AG04449 (cell line): ENCODE results near the gene ATP8A2.

Experiments
- CTCF ChIA-PET: fragments of 350-600 bp; formaldehyde crosslinking; extraction: SDS; loops from one replicate; lab custom pipeline; 2021; ENCODE audit warnings: antibody characterized with exemption; lab: Yijun Ruan, JAX
- POLR2A ChIA-PET: fragments of 400-600, 350-600 bp; formaldehyde crosslinking; extraction: SDS; loops from one replicate; lab custom pipeline; 2020; ENCODE audit warnings: antibody characterized with exemption, inconsistent platforms; lab: Yijun Ruan, JAX
- DNase-seq: peaks from one replicate; pipeline ENCODE4 v3.0.0-alpha.2; 2010; ENCODE audit warnings: low read depth, low spot score
- H3K4me3 ChIP-seq: 2 replicates; pipeline ENCODE4 v1.5.1; 2011; ENCODE audit warnings: low read depth, mild to moderate bottlenecking, control low read depth, low read length
- TF ChIP-seq, protein P1 (sequence below): IDR thresholded peaks from one replicate; pipeline ENCODE4 v1.5.1; 2011; ENCODE audit warnings: mild to moderate bottlenecking, moderate library complexity, low read length, control low read depth, inconsistent platforms; ENCODE audit not compliant: insufficient read depth; ENCODE audit errors: missing control alignments

ATP8A2 gene

GRCh38 chr13:25683056-25683455 is 311.3 kb downstream of the ATP8A2 start:
- DNase-seq: no peak
- H3K4me3 ChIP-seq: no peak overlapping the region
- ChIA-PET POLR2A (no interaction called here), CTCF (no interaction called here)
- TF ChIP-seq, protein P1, sequence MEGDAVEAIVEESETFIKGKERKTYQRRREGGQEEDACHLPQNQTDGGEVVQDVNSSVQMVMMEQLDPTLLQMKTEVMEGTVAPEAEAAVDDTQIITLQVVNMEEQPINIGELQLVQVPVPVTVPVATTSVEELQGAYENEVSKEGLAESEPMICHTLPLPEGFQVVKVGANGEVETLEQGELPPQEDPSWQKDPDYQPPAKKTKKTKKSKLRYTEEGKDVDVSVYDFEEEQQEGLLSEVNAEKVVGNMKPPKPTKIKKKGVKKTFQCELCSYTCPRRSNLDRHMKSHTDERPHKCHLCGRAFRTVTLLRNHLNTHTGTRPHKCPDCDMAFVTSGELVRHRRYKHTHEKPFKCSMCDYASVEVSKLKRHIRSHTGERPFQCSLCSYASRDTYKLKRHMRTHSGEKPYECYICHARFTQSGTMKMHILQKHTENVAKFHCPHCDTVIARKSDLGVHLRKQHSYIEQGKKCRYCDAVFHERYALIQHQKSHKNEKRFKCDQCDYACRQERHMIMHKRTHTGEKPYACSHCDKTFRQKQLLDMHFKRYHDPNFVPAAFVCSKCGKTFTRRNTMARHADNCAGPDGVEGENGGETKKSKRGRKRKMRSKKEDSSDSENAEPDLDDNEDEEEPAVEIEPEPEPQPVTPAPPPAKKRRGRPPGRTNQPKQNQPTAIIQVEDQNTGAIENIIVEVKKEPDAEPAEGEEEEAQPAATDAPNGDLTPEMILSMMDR: no peak

GRCh38 chr13:25683662-25684370 is 312.0 kb downstream of the ATP8A2 start:
- ChIA-PET CTCF (no interaction called here), POLR2A (no interaction called here)
- DNase-seq: no peak
- H3K4me3 ChIP-seq: no peak overlapping the region
- TF ChIP-seq, protein P1: no peak

GRCh38 chr13:25684491-25684890 is 312.7 kb downstream of the ATP8A2 start:
- TF ChIP-seq, protein P1: no peak
- POLR2A ChIA-PET: no interaction called here
- CTCF ChIA-PET: no interaction called here
- no peak for DNase-seq
- no peak overlapping the region for H3K4me3 ChIP-seq

- TF ChIP-seq, protein P1: no peak
- POLR2A ChIA-PET: no interaction called here
- CTCF ChIA-PET: no interaction called here
- DNase-seq: no peak
- H3K4me3 ChIP-seq: no peak overlapping the region
Measured at GRCh38 chr13:25686831-25687470, 315.2 kb downstream of the ATP8A2 start.

- ChIA-PET POLR2A (no interaction called here), CTCF (no interaction called here)
- TF ChIP-seq, protein P1: no peak
- no peak for DNase-seq
- no peak overlapping the region for H3K4me3 ChIP-seq
Measured at GRCh38 chr13:25687471-25688225, 315.9 kb downstream of the ATP8A2 start.

DNA sequence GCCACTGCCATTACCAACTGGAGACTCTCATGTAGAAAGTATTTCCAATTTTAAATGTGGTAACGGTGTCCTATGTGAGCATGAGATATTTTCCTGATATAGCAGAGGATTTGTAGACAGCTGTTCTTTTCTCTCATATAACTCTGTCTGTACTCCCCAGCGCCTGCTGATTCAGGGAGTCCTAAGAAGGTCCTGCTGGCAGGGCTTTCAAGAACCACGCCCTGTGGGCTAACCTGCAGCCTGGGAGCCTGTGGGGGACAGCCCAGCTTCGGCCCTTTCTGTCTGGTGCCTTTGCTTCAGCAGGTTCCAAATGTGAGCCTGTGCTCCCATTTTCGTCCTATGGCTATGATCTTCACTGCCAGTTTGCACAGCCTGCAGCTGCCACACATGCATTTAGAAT is 316.8 kb downstream of the ATP8A2 start:
- ChIA-PET POLR2A (no interaction called here), CTCF (no interaction called here)
- no peak overlapping the region for H3K4me3 ChIP-seq
- TF ChIP-seq, protein P1: no peak
- DNase-seq: no peak
